PC-9 (cell line): ENCODE measurements around the gene RANBP3L. TPM values are rescaled to one million over a fixed set of nuclear protein-coding genes. Genes with fewer than 3 reads are reported as not detected.

Experiments
- BruUV-seq: library from RNA; stranded (reverse); fragments of 400-500 nt; replicated peaks from 2 replicates; lab custom pipeline; 2021; lab: Mats Ljungman, UMichigan
- CTCF ChIA-PET: fragments of 300-600 bp; sonication (Branson Sonifier 250); formaldehyde crosslinking; loops from one replicate; lab custom pipeline; 2022; ENCODE audit warnings: antibody characterized with exemption; lab: Charles Lee
- POLR2A ChIA-PET: fragments of 300-600 bp; sonication (Branson Sonifier 250); formaldehyde crosslinking; loops from one replicate; lab custom pipeline; 2022; ENCODE audit warnings: antibody characterized with exemption; ENCODE audit not compliant: unreplicated experiment; lab: Charles Lee
- DNase-seq, 2 experiments: peaks; one replicate each; pipeline versions ENCODE4 v3.0.0 to v3.0.0-alpha.2; 2015 to 2022; ENCODE audit warnings: mixed read lengths in 1 of 2
- H2AFZ ChIP-seq: fragments of 200-600 bp; sonication (generic); 2 replicates; pipeline ENCODE4 v1.8.1; 2017; ENCODE audit warnings: antibody characterized with exemption
- H3F3A ChIP-seq: fragments of 200-600 bp; sonication (generic); 2 replicates; pipeline ENCODE4 v1.8.1; 2017; ENCODE audit warnings: antibody characterized with exemption, mild to moderate bottlenecking, low read depth; ENCODE audit not compliant: insufficient read depth
- H3K27ac ChIP-seq: fragments of 200-600 bp; sonication (generic); 2 replicates; pipeline ENCODE4 v1.6.1; 2016; ENCODE audit warnings: mixed run types
- H3K27me3 ChIP-seq: fragments of 200-600 bp; sonication (generic); 2 replicates; pipeline ENCODE4 v1.6.1; 2016; ENCODE audit warnings: low read depth, mixed run types; ENCODE audit not compliant: insufficient read depth
- H3K36me3 ChIP-seq: fragments of 200-600 bp; sonication (generic); 2 replicates; pipeline ENCODE4 v1.6.1; 2016; ENCODE audit warnings: low read depth, mixed run types
- H3K4me1 ChIP-seq: fragments of 200-600 bp; sonication (generic); replicated peaks from 2 replicates; pipeline ENCODE4 v1.6.1; 2016; ENCODE audit warnings: mixed run types; ENCODE audit not compliant: insufficient read depth
- H3K4me2 ChIP-seq: fragments of 200-600 bp; sonication (generic); 2 replicates; pipeline ENCODE4 v1.6.1; 2017; ENCODE audit warnings: mixed run types
- H3K4me3 ChIP-seq: fragments of 200-600 bp; sonication (generic); 2 replicates; pipeline ENCODE4 v1.6.1; 2016; ENCODE audit warnings: mixed run types
- H3K79me2 ChIP-seq: fragments of 200-600 bp; sonication (generic); 2 replicates; pipeline ENCODE4 v1.6.1; 2017; ENCODE audit warnings: low read depth, mixed run types
- H3K9me2 ChIP-seq: fragments of 200-600 bp; sonication (generic); 2 replicates; pipeline ENCODE4 v1.8.1; 2017; ENCODE audit warnings: mild to moderate bottlenecking; ENCODE audit not compliant: insufficient read depth
- H3K9me3 ChIP-seq: fragments of 200-600 bp; sonication (generic); 2 replicates; pipeline ENCODE4 v1.8.1; 2016; ENCODE audit warnings: low read depth; ENCODE audit not compliant: insufficient read depth
- H4K20me1 ChIP-seq: fragments of 200-600 bp; sonication (generic); 2 replicates; pipeline ENCODE4 v1.8.1; 2017; ENCODE audit not compliant: insufficient read depth
- EZH2 ChIP-seq: fragments of 200-600 bp; sonication (generic); IDR thresholded peaks from 2 replicates; pipeline ENCODE4 v1.8.0; 2017; ENCODE audit warnings: antibody characterized with exemption, low read depth
- intact Hi-C: fragments of 100-400 bp; cut with micrococcal nuclease; formaldehyde crosslinking; loops from one replicate; pipeline ENCODE4 v1.10.0; 2022; ENCODE audit not compliant: unreplicated experiment
- total RNA-seq: library from RNA; stranded (reverse); gene quantifications from 2 replicates; pipeline ENCODE4 v1.2.3, GENCODE V29; 2021
- TF ChIP-seq, protein P1 (sequence below): fragments of 200-600 bp; sonication (generic); conservative IDR thresholded peaks from 2 replicates; pipeline ENCODE4 v1.6.1; 2017; ENCODE audit warnings: mixed run types, antibody characterized with exemption, mild to moderate bottlenecking, moderate library complexity

Gene RANBP3L
- total RNA-seq, 1 experiment from 2014 or later = not detected

GRCh38 chr5:36281626-36282025 lies 20.1 kb downstream of the RANBP3L start:
- Histone ChIP-seq H3K9me3 (no peaks in the 10 kb centered on the region), H3K4me2 (no peak overlapping the region), H3K4me1 (no peaks in the 10 kb centered on the region), H2AFZ (no peak overlapping the region; the same call in 1 of the 2 replicates), H4K20me1 (no peaks in the 10 kb centered on the region), H3K79me2 (no peaks in the 10 kb centered on the region), H3K4me3 (no peak overlapping the region), H3K27ac (no peak overlapping the region), H3K27me3 (no peaks in the 10 kb centered on the region), H3K9me2 (no peaks in the 10 kb centered on the region; the same call in 1 of the 2 replicates), H3K36me3 (no peaks in the 10 kb centered on the region), H3F3A (no peaks in the 10 kb centered on the region)
- CTCF ChIA-PET = no interaction called here
- no TSS peak for BruUV-seq
- POLR2A ChIA-PET = no interaction called here
- TF ChIP-seq, protein P1, sequence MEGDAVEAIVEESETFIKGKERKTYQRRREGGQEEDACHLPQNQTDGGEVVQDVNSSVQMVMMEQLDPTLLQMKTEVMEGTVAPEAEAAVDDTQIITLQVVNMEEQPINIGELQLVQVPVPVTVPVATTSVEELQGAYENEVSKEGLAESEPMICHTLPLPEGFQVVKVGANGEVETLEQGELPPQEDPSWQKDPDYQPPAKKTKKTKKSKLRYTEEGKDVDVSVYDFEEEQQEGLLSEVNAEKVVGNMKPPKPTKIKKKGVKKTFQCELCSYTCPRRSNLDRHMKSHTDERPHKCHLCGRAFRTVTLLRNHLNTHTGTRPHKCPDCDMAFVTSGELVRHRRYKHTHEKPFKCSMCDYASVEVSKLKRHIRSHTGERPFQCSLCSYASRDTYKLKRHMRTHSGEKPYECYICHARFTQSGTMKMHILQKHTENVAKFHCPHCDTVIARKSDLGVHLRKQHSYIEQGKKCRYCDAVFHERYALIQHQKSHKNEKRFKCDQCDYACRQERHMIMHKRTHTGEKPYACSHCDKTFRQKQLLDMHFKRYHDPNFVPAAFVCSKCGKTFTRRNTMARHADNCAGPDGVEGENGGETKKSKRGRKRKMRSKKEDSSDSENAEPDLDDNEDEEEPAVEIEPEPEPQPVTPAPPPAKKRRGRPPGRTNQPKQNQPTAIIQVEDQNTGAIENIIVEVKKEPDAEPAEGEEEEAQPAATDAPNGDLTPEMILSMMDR = no peak
- no peak for TF ChIP-seq EZH2
- intact Hi-C loops = no loop called here
- no peak for DNase-seq

DNA sequence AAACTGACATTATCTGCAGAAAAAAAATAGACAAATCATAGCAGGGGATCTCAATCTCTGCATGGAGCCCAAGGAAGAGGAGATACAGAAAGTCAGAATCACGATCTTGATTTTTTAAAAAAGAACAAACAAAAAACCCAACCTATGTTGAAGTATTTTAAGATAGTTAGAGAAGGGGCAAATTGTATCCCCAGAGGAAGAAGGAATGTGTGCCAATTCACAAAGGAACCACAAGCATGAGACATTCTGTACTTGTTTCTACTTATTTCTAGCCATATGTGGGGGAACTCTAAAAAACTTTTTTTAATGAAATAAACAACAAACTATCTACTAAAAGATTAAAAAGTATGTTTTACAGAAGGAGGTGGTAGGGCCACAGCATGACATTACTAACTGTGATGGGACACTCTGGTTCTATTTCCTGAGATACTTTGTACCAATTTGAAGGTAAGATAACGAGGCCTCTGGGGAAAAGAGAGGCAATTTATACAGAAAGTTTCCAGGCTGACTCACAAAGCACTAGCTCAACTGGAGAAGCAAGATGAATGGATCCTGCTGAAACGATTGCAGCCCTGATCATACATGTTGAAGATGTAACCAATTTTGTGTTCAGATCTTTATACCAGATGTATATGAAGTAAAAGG lies 22.5 kb downstream of the RANBP3L start:
- TF ChIP-seq, protein P1 = no peak
- TF ChIP-seq EZH2 = no peak
- no peaks in the 10 kb centered on the region; the same call in 1 of the 2 replicates for H3K9me2 ChIP-seq
- H3K4me1 ChIP-seq = no peaks in the 10 kb centered on the region
- H3K36me3 ChIP-seq = no peaks in the 10 kb centered on the region
- no peak overlapping the region for H3K4me2 ChIP-seq
- no peak for DNase-seq
- no peak overlapping the region for H3K27ac ChIP-seq
- no peaks in the 10 kb centered on the region for H3K27me3 ChIP-seq
- no peaks in the 10 kb centered on the region for H3F3A ChIP-seq
- H3K79me2 ChIP-seq = no peaks in the 10 kb centered on the region
- no peak overlapping the region for H3K4me3 ChIP-seq
- intact Hi-C loops = no loop called here
- no peaks in the 10 kb centered on the region for H4K20me1 ChIP-seq
- H3K9me3 ChIP-seq = no peaks in the 10 kb centered on the region
- no peak overlapping the region for H2AFZ ChIP-seq
- BruUV-seq = no TSS peak
- CTCF ChIA-PET = no interaction called here
- POLR2A ChIA-PET = no interaction called here

DNA sequence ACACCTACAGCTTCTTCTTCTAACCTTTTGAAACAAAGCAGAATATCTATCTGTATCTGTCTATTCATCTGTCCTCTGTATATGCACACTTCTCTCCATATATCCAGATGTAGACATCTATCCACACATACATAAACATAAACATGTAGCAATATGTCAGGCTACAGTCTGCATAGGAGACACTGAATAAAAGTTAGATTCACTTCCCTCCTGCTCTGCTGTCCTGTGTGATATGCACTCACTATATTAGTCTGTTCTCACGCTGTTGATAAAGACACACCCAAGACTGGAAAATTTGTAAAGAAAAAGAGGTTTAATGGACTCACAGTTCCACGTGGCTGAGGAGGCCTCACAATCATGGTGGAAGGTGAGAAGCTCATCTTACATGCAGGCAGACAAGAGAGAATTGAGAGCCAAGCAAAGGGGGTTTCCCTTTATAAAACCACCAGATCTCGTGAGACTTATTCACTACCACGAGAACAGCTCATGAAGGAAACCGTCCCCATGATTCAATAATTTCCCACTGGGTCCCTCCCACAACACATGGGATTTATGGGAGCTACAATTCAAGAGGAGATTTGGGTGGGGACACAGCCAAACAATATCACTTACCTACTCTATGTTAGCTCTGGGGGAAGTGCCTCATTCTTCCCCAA lies 24.1 kb downstream of the RANBP3L start:
- no peaks in the 10 kb centered on the region for H3K79me2 ChIP-seq
- TF ChIP-seq, protein P1 = no peak
- TF ChIP-seq EZH2 = no peak
- H3K9me3 ChIP-seq = no peaks in the 10 kb centered on the region
- H2AFZ ChIP-seq = no peak overlapping the region
- H3K36me3 ChIP-seq = no peaks in the 10 kb centered on the region
- H3K27me3 ChIP-seq = no peaks in the 10 kb centered on the region
- no peaks in the 10 kb centered on the region for H3K4me1 ChIP-seq
- H3K4me3 ChIP-seq = no peak overlapping the region
- ChIA-PET CTCF (no interaction called here), POLR2A (no interaction called here)
- intact Hi-C loops = no loop called here
- no peaks in the 10 kb centered on the region for H4K20me1 ChIP-seq
- no peaks in the 10 kb centered on the region for H3F3A ChIP-seq
- no peak overlapping the region for H3K4me2 ChIP-seq
- no peak for DNase-seq
- no peaks in the 10 kb centered on the region for H3K9me2 ChIP-seq
- no peak overlapping the region for H3K27ac ChIP-seq
- no TSS peak for BruUV-seq
